Activated gamma-delta T cell treated with anti-CD3 and anti-CD28 coated beads, Interleukin-2, amount 50 U/mL, for 16 hours (primary cell): ENCODE results near the gene PLXNB3.

Experiments
- DNase-seq: peaks from one replicate; pipeline ENCODE4 v3.0.0-alpha.2; 2020; ENCODE audit warnings: low read depth

Gene PLXNB3

DNA sequence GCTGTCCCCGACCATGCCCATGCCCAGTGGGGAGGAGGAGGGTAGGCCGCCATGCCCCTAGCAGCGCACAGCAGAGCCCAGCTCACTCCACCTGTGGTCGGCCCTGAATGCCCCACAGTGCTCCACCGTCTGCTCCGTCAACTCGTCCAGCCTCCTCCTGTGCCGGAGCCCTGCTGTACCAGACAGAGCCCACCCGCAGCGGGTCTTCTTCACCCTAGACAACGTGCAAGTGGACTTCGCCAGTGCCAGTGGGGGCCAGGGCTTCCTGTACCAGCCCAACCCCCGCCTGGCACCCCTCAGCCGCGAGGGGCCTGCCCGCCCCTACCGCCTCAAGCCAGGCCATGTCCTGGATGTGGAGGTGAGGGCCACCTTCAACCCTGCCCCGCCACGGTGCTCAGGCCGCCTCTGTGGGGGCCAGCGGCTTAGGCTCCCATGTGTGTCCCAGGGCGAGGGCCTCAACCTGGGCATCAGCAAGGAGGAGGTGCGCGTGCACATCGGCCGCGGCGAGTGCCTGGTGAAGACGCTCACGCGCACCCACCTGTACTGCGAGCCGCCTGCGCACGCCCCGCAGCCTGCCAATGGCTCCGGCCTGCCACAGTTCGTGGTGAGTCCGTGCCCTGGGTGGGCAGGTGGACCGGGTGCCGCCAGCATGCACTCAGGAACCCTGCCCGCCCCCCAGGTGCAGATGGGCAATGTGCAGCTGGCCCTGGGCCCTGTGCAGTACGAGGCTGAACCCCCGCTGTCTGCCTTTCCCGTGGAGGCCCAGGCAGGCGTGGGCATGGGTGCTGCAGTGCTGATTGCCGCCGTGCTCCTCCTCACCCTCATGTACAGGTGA lies 9.9 kb downstream of the PLXNB3 start:
- no peak for DNase-seq

DNA sequence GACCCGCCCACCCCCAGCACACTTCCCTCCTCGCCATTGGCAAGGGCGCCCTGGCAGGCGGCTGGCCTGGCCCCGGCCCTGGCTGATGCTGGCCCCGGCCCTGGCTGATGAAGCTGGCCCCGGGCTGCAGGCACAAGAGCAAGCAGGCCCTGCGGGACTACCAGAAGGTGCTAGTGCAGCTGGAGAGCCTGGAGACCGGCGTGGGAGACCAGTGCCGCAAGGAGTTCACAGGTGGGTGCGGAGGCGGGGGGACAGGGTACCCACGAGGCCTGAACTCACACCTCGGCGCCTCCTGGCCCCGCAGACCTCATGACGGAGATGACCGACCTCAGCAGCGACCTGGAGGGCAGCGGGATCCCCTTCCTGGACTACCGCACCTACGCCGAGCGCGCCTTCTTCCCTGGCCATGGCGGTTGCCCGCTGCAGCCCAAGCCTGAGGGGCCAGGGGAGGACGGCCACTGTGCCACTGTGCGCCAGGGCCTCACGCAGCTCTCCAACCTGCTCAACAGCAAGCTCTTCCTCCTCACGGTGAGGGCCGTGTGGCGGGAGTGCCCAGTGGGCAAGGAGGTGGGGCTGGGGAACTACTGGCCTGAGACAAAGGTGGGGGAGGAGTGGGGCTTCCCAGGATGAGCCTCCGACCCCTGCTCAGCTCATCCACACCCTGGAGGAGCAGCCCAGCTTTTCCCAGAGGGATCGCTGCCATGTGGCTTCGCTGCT lies 10.7 kb downstream of the PLXNB3 start:
- no peak for DNase-seq

- no peak for DNase-seq
Observed at GRCh38 chrX:153775293-153776119, 11.5 kb downstream of the PLXNB3 start.

DNA sequence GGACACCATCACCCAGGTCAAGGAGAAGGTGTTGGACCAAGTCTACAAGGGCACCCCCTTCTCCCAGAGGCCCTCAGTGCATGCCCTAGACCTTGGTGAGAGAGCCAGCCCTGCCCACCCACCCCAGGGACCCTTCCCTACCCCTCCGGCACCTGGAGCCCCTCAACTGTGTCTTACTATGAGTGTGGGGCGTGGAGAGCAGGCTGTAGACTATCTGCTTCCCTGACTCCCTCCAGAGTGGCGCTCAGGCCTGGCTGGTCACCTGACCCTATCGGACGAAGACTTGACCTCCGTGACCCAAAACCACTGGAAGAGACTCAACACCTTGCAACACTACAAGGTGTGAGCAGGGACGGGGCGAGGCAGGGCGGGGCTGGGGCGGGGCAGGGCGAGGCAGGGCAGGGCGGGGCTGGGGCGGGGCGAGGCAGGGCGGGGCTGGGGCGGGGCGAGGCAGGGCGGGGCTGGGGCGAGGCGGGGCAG lies 12.1 kb downstream of the PLXNB3 start:
- no peak for DNase-seq

GRCh38 chrX:153776611-153777045 lies 12.6 kb downstream of the PLXNB3 start:
- DNase-seq: no peak

GRCh38 chrX:153777261-153778090 lies 13.4 kb downstream of the PLXNB3 start:
- no peak for DNase-seq

- no peak for DNase-seq
Observed at GRCh38 chrX:153778181-153778580, 14.1 kb downstream of the PLXNB3 start.

GRCh38 chrX:153778684-153779101 lies 14.6 kb downstream of the PLXNB3 start:
- DNase-seq: no peak

DNA sequence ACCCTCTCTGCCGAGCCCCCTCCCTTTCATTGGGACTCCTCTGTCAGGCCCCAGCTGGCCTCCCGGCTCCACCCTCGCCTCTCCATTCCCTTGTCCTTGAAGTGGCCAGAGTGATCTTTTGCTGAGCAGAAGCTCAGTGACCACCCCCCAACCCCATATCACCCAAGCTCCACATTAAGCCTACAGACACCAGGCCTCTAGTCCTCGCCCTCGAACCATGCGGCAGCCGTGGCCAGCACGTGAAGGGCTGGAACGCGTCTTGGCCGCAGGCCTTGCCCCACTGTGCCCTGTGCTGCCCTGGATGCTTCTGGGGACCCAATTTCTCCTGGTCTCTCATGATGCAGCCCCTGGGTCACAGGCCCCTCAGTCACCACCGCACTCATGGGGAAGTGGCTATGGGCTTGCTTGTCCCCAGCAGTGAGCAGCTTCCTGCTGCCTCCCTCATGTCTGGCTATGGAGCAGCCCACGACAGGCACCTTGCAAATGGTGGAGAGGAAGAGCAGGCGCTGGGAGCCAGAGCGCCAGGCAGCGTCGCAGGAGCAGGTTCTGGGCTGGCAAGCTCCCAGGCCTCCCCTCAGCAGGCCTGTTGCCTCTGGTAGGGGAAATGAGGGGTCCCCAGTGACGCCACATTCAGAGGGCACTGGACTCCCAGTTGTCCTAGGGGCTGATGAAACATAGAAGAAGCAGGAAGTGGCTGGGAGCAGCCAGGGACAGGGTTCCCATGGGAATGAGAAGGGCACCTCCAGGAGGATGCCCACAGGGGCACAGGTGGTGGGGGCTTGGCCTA lies 16.0 kb downstream of the PLXNB3 start:
- DNase-seq: no peak

DNA sequence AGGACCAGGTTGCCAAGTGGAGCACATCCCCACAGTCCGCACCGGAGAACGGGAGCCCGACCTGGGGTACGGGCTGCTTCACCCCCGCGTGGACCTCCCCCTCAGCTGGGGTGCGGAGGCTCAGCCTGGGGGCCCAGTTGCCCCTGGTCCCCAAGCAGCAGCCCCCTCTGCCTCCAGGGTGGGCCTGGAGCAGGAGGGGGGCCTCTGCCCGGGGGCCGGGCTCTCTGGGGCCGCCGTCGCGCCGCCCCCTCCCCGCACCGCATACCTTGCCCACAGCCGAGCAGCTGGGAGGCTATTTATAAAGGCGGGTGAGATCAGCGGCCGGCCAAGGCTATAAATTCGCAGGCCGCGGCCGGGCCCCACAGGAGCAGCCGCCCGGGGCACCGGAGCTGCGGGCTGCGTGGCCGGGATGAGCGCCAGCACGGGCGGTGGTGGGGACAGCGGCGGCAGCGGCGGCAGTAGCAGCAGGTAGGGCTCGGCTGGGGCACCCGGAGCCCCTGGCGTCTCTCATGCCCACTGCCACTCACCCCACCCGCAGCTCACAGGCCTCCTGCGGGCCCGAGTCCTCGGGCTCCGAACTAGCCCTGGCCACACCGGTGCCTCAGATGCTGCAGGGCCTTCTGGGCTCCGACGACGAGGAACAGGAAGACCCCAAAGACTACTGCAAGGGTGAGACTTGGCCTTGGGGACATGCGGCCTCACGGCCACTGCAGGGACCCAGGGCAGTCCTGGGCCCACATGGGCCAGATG lies 16.8 kb downstream of the PLXNB3 start, which contains the start of gene SRPK3:
Gene SRPK3 (plus strand): TSS at position 364 of the 750 bp plus-strand sequence. CDS start 46 bp downstream, at position 410.
- no peak for DNase-seq

- DNase-seq: no peak
Observed at GRCh38 chrX:153781428-153782047, 17.5 kb downstream of the PLXNB3 start.

- DNase-seq: no peak
Observed at GRCh38 chrX:153782313-153782712, 18.3 kb downstream of the PLXNB3 start.

DNA sequence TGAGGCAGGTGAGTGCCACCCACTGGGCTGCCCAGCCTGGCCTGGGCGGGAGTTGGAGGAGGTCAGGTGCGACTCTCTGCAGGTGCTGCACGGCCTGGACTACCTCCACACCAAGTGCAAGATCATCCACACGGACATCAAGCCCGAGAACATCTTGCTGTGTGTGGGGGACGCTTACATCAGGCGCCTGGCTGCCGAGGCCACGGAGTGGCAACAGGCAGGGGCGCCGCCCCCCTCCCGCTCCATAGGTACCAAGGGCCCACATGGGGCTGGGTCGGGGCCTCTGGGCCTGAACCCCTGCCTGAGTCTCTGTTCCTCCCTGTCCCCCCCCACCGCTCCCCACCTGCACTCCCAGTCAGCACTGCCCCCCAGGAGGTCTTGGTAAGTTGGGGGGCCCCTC lies 18.8 kb downstream of the PLXNB3 start:
- no peak for DNase-seq

- no peak for DNase-seq
Observed at GRCh38 chrX:153783378-153784013, 19.4 kb downstream of the PLXNB3 start.

- no peak for DNase-seq
Observed at GRCh38 chrX:153784325-153784967, 20.4 kb downstream of the PLXNB3 start.

GRCh38 chrX:153786669-153787068 lies 22.6 kb downstream of the PLXNB3 start:
- DNase-seq: no peak

DNA sequence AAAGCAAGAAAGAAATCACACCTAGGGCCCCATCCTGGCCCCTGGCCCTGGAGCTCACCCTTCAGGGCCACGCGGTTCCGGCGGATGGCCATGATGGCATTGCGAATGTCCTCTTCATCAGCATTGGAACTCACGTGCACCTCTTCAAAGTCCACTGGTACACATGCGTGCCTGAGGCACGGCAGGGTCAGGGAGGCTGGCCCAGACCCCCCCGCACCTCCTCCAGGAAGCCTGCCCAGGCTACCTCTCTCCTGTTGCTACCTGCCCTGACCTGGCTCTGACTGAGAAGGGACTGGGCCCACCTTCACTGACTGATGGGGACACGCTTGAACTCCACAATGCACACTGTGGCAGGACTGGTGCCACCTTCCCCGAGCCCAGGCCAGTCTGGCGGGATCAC lies 25.6 kb downstream of the PLXNB3 start:
- no peak for DNase-seq
